ENCODE data around the gene PSMG1. TPM values are rescaled to one million over a fixed set of nuclear protein-coding genes. Genes with fewer than 3 reads are reported as not detected.

The PSMG1 gene
- polyA plus RNA-seq, 1 of the 3 experiments (the other 2 are of a cell fraction) = 39.6 TPM

- Histone ChIP-seq H3K27ac (ENCODE audit: low read depth in 2 of 2, low read length in 1 of 2) (no peak overlapping the region), H3K27me3 (ENCODE audit: insufficient read depth) (no peaks in the 10 kb centered on the region), H3K79me2 (ENCODE audit: insufficient read depth) (no peaks in the 10 kb centered on the region), H3K9me3 (no peaks in the 10 kb centered on the region), H3F3A (replicated peaks; ENCODE audit: insufficient read depth) (no peaks in the 10 kb centered on the region), H3K4me2 (no peak overlapping the region), H2AFZ (ENCODE audit: low read depth) (no peak overlapping the region), H4K20me1 (ENCODE audit: insufficient read depth) (no peaks in the 10 kb centered on the region), H3K4me3 (ENCODE audit: low read depth in 2 of 2, low read length in 1 of 2) (no peak overlapping the region), H3K36me3 (replicated peaks in 1 of 2; ENCODE audit: control insufficient read depth in 1 of 2, insufficient read depth in 2 of 2, low read length in 1 of 2) (no peaks in the 10 kb centered on the region), H3K9ac (no peak overlapping the region), H3K4me1 (ENCODE audit: control insufficient read depth in 1 of 2, insufficient read depth in 2 of 2, low read depth in 1 of 2, low read length in 1 of 2) (peaks cover 0 to 8% of the 10 kb centered on the region in 2 experiments; a peak in 1 of 4 replicates), H3K9me2 (no peaks in the 10 kb centered on the region)
- DNase-seq = no peak
- TF ChIP-seq EP300 (IDR thresholded peaks at IDR 0.05; ENCODE audit: borderline replicate concordance in 1 of 2, low read depth in 1 of 2, low read length in 1 of 2) = no peak
- no peak for TF ChIP-seq NFIC (IDR thresholded peaks at IDR 0.05; ENCODE audit: borderline replicate concordance)
- TF ChIP-seq JUND (IDR thresholded peaks at IDR 0.05) = no peak
- no peak for TF ChIP-seq ZBTB33 (IDR thresholded peaks at IDR 0.05; ENCODE audit: borderline replicate concordance, low read depth)
- TF ChIP-seq MAX (IDR thresholded peaks at IDR 0.05; ENCODE audit: low read depth) = no peak
- no peak for TF ChIP-seq SIN3A (IDR thresholded peaks at IDR 0.05; ENCODE audit: borderline replicate concordance, low read depth, low read length)
- no peak for TF ChIP-seq REST (IDR thresholded peaks at IDR 0.05; ENCODE audit: low read depth, low read length)
- TF ChIP-seq EZH2phosphoT487 (IDR thresholded peaks at IDR 0.05; ENCODE audit: borderline replicate concordance, low read depth) = no peak
- TF ChIP-seq MXI1 (IDR thresholded peaks at IDR 0.05; ENCODE audit: low read depth, low read length) = no peak
- TF ChIP-seq RAD21 (IDR thresholded peaks at IDR 0.05; ENCODE audit: low read length) = no peak
- TF ChIP-seq NRF1 (IDR thresholded peaks at IDR 0.05; ENCODE audit: low read depth, low read length) = no peak
- no peak for TF ChIP-seq YY1 (IDR thresholded peaks at IDR 0.05; ENCODE audit: low read depth)
- no peak for TF ChIP-seq PBX3 (IDR thresholded peaks at IDR 0.05)
- no peak for TF ChIP-seq MEF2A (IDR thresholded peaks at IDR 0.05; ENCODE audit: borderline replicate concordance, low read depth)
- no peak for TF ChIP-seq FOXM1 (IDR thresholded peaks at IDR 0.05; ENCODE audit: low read depth)
- TF ChIP-seq CTCF (IDR thresholded peaks at IDR 0.05) = no peak
- no peak for TF ChIP-seq IRF3 (IDR thresholded peaks at IDR 0.05; ENCODE audit: low read depth, low read length)
- TF ChIP-seq ELF1 (IDR thresholded peaks at IDR 0.05) = no peak
- TF ChIP-seq RCOR1 (IDR thresholded peaks at IDR 0.05; ENCODE audit: low read length) = no peak
- no peak for TF ChIP-seq FOXJ3 (CRISPR knock-in tag; IDR thresholded peaks at IDR 0.05)
- WGBS (ENCODE audit: low lambda C conversion rate) = 80% methylated on average over 4 of the region's 4 CpGs
- POLR2A ChIA-PET = interaction anchor here (1.4 to 1.5 kb wide), 3 partner anchors 136 to 321 kb away, joined by 3 to 5 read pairs (median 4); partner anchors contain the start of gene ETS2
- CTCF ChIA-PET = interaction anchor here (0.7 to 2.8 kb wide), 37 partner anchors 9 to 458 kb away, joined by 3 to 42 read pairs (median 4); no protein-coding TSS in a partner anchor
These were observed 56.8 kb downstream of the PSMG1 start for GRCh38 chr21:39126486-39126806.

Data from SK-N-SH (cell line).